RWPE1 (cell line): Measurements from ENCODE around the gene CFAP45.

Experiments used
- CTCF ChIA-PET: fragments of 350-600 bp; sonication (Branson Sonifier 250); formaldehyde crosslinking; extraction: SDS; loops from one replicate; lab custom pipeline; 2021; lab: Yijun Ruan, JAX
- POLR2A ChIA-PET: fragments of 400-600 bp; formaldehyde crosslinking; extraction: SDS; loops from one replicate; lab custom pipeline; 2020; ENCODE audit warnings: antibody characterized with exemption; ENCODE audit not compliant: low non-redundant PET; lab: Yijun Ruan, JAX
- DNase-seq: peaks from one replicate; pipeline ENCODE4 v3.0.0; 2012; ENCODE audit warnings: low spot score
- H3K27ac ChIP-seq: fragments of 450-650 bp; 2 replicates; pipeline ENCODE4 v1.5.1; 2017
- CTCF ChIP-seq: fragments of 450-650 bp; conservative IDR thresholded peaks from 2 replicates; pipeline ENCODE4 v1.5.1; 2017; ENCODE audit warnings: low read depth, mild to moderate bottlenecking

Gene CFAP45

GRCh38 chr1:159897962-159898361 lies 2.0 kb downstream of the CFAP45 start:
- ChIA-PET POLR2A (no interaction called here), CTCF (no interaction called here)
- no peak overlapping the region for H3K27ac ChIP-seq
- no peak for DNase-seq
- no peak for TF ChIP-seq CTCF

- DNase-seq = no peak
- TF ChIP-seq CTCF = no peak
- ChIA-PET CTCF (interaction anchor here (1.1 kb wide), 1 partner anchor 110 kb away, joined by 3 read pairs; no protein-coding TSS in a partner anchor), POLR2A (no interaction called here)
- H3K27ac ChIP-seq = no peak overlapping the region
Observed at GRCh38 chr1:159896546-159896930, 3.4 kb downstream of the CFAP45 start.

- TF ChIP-seq CTCF = no peak
- H3K27ac ChIP-seq = no peak overlapping the region
- POLR2A ChIA-PET = no interaction called here
- CTCF ChIA-PET = interaction anchor here (0.6 to 1.4 kb wide), 2 partner anchors 93 to 97 kb away, joined by 3 to 7 read pairs; no protein-coding TSS in a partner anchor
- DNase-seq = no peak
Observed at GRCh38 chr1:159895836-159896545, 4.0 kb downstream of the CFAP45 start.

- ChIA-PET CTCF (interaction anchor here (0.6 to 3.7 kb wide), 3 partner anchors 92 to 112 kb away, joined by 3 to 46 read pairs (median 7); no protein-coding TSS in a partner anchor), POLR2A (no interaction called here)
- no peak for TF ChIP-seq CTCF
- DNase-seq = no peak
- H3K27ac ChIP-seq = no peak overlapping the region
Observed at GRCh38 chr1:159895286-159895685, 4.7 kb downstream of the CFAP45 start.

GRCh38 chr1:159892944-159893343 lies 7.0 kb downstream of the CFAP45 start:
- no peak for DNase-seq
- POLR2A ChIA-PET = interaction anchor here (0.9 to 1.2 kb wide), 2 partner anchors 30 to 112 kb away, joined by 3 to 5 read pairs; partner anchors contain the start of gene DUSP23
- CTCF ChIA-PET = interaction anchor here (0.5 to 6.1 kb wide), 12 partner anchors 31 to 681 kb away, joined by 3 to 109 read pairs (median 5); partner anchors contain the start of genes DUSP23 and TAGLN2
- TF ChIP-seq CTCF = no peak
- H3K27ac ChIP-seq = no peak overlapping the region

- peak; percentile 98 for TF ChIP-seq CTCF
- H3K27ac ChIP-seq = peak overlapping the region; percentile 90
- POLR2A ChIA-PET = no interaction called here
- peak; percentile 80 for DNase-seq
- CTCF ChIA-PET = interaction anchor here (0.6 to 6.1 kb wide), 24 partner anchors 14 to 759 kb away, joined by 3 to 109 read pairs (median 4); partner anchors contain the start of genes DUSP23, FCRL6 and SLAMF8
Observed at GRCh38 chr1:159891275-159892157, 8.4 kb downstream of the CFAP45 start.
